HepG2 (cell line): ENCODE measurements around the gene SEC14L5. TPM values are rescaled to one million over a fixed set of nuclear protein-coding genes. Genes with fewer than 3 reads are reported as not detected.

Experiments used
- ATF4 ChIP-seq, 2 experiments: fragments of 450-650 bp in 1 of 2; sonication (generic) in 1 of 2; formaldehyde crosslinking; IDR thresholded peaks; 2 replicates each; pipeline versions ENCODE4 v1.5.0 to v1.8.0; 2020 to 2022; ENCODE audit warnings: mild to moderate bottlenecking in 1 of 2, missing genetic modification reagents in 1 of 2
- GABPA ChIP-seq, 2 experiments: IDR thresholded peaks; 2 replicates each; pipeline ENCODE4 v1.6.1; 2011 to 2016; ENCODE audit warnings: low read depth in 2 of 2, low read length in 1 of 2, missing biosample characterization in 1 of 2, missing genetic modification characterization in 1 of 2
- HNRNPLL ChIP-seq: fragments of 200-400 bp; formaldehyde crosslinking; IDR thresholded peaks from 2 replicates; pipeline ENCODE4 v1.6.1; 2017; ENCODE audit warnings: mild to moderate bottlenecking, low read depth, low read length; ENCODE audit not compliant: poor library complexity, severe bottlenecking
- MTF2 ChIP-seq: sonication (generic); formaldehyde crosslinking; IDR thresholded peaks from 2 replicates; pipeline ENCODE4 v1.5.0; 2020; ENCODE audit warnings: missing genetic modification reagents, borderline replicate concordance
- PAF1 ChIP-seq: IDR thresholded peaks from 2 replicates; pipeline ENCODE4 v1.6.1; 2016; ENCODE audit warnings: missing genetic modification reagents, missing compliant biosample characterization
- RCOR2 ChIP-seq: IDR thresholded peaks from 2 replicates; pipeline ENCODE4 v1.6.1; 2016; ENCODE audit warnings: missing biosample characterization, missing genetic modification reagents
- REPIN1 ChIP-seq: sonication (generic); formaldehyde crosslinking; IDR thresholded peaks from 2 replicates; pipeline ENCODE4 v1.8.0; 2022; ENCODE audit warnings: missing genetic modification reagents, low read depth, mild to moderate bottlenecking, borderline replicate concordance
- RERE ChIP-seq: IDR thresholded peaks from 2 replicates; pipeline ENCODE4 v1.6.1; 2016; ENCODE audit warnings: low read depth, missing genetic modification reagents, missing compliant biosample characterization
- RXRA ChIP-seq: sonication (generic); formaldehyde crosslinking; IDR thresholded peaks from 2 replicates; pipeline ENCODE4 v1.5.1; 2020; ENCODE audit warnings: missing genetic modification reagents
- SCMH1 ChIP-seq: sonication (generic); formaldehyde crosslinking; IDR thresholded peaks from 2 replicates; pipeline ENCODE4 v1.9.0; 2021; ENCODE audit warnings: missing genetic modification reagents, mild to moderate bottlenecking, borderline replicate concordance
- SMAD3 ChIP-seq: sonication (generic); formaldehyde crosslinking; IDR thresholded peaks from 2 replicates; pipeline ENCODE4 v1.4.0; 2020; ENCODE audit warnings: missing genetic modification reagents
- SNRNP70 ChIP-seq: fragments of 200-400 bp; formaldehyde crosslinking; IDR thresholded peaks from 2 replicates; pipeline ENCODE4 v1.6.1; 2017; ENCODE audit warnings: mild to moderate bottlenecking, low read depth, low read length, moderate library complexity
- SOX5 ChIP-seq: IDR thresholded peaks from 2 replicates; pipeline ENCODE4 v1.6.1; 2016; ENCODE audit warnings: borderline replicate concordance
- TBX3 ChIP-seq: fragments of 450-650 bp; IDR thresholded peaks from 2 replicates; pipeline ENCODE4 v1.6.1; 2017; ENCODE audit warnings: antibody characterized with exemption, mild to moderate bottlenecking, inconsistent platforms, borderline replicate concordance
- ZMAT5 ChIP-seq: sonication (generic); formaldehyde crosslinking; IDR thresholded peaks from 2 replicates; pipeline ENCODE4 v1.5.0; 2020; ENCODE audit warnings: mild to moderate bottlenecking, low read depth, missing genetic modification reagents, borderline replicate concordance
- ZNF441 ChIP-seq: sonication (generic); formaldehyde crosslinking; IDR thresholded peaks from 2 replicates; pipeline ENCODE4 v1.7.0; 2021; ENCODE audit warnings: missing genetic modification reagents, borderline replicate concordance
- ZXDC ChIP-seq: sonication (generic); formaldehyde crosslinking; IDR thresholded peaks from 2 replicates; pipeline ENCODE4 v1.5.0; 2020; ENCODE audit warnings: mild to moderate bottlenecking, missing genetic modification reagents
- polyA plus RNA-seq, 8 experiments: library from polyadenylated mRNA; depleted of rRNA in 3 of 8; stranded (reverse) in 7 of 8; unstranded in 1 of 8; fragments of >200 nt; fragmentation: Illumina TruSeq in 4 of 8; extraction: Trizol in 4 of 8; gene quantifications; 2 replicates each; pipeline versions ENCODE4 v1.2.1 to v1.2.3, GENCODE V29; 2011 to 2016; ENCODE audit warnings: low read depth in 4 of 8, missing spikeins in 1 of 8, mixed read lengths in 1 of 8; ENCODE audit not compliant: insufficient read depth in 1 of 8
- total RNA-seq, 5 experiments: library from RNA; depleted of rRNA; stranded (reverse); fragments of >200 nt; fragmentation: Illumina TruSeq; extraction: Trizol; gene quantifications; 2 replicates each; pipeline ENCODE4 v1.2.3, GENCODE V29; 2016; ENCODE audit warnings: low read depth in 1 of 5
- TF ChIP-seq, protein P1 (sequence below): sonication (generic); formaldehyde crosslinking; IDR thresholded peaks from 2 replicates; pipeline ENCODE4 v1.5.1; 2020; ENCODE audit warnings: mild to moderate bottlenecking, missing genetic modification reagents, moderate library complexity

Gene SEC14L5
- total and polyA plus RNA-seq, 2 of the 13 experiments (the other 11 are each of a cell fraction or from before 2014, with no cell fraction given), result 0.40 to 0.42 TPM

DNA sequence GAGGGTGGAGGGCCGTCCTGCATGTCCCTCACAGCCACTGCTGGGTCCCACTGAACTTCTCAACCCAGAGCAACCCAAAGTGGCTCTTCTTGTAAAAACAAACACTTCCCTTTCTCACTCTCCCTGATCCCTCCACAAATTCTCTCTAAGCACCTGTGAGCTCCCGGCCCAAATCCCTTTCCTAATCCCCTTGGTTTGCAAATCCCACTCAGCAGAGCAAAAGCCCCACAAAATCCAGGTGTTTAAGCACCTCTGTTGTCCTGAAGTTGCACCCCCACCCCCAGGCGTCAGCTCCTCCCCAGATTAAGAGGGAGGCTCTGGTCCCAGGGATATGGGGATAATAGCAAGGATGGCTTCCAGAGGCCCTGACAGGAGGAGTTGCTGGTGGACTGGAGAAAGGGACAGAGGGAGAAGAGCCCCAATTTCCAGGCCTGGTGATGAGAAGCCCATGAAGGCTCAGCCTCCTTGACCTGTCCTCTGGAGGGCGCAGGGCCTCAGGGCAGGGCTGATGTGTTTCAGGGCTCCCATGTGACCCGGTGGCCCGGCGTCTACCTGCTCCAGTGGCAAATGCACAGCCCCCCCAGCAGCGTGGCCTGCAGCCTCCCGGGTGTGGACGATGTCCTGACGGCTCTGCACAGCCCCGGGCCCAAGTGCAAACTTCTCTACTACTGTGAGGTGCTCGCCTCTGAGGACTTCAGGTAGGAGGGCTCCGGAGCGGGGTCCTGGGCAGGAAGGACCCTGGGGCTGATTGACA lies 52.6 kb downstream of the SEC14L5 start (continued):
- TF ChIP-seq GABPA (IDR thresholded peaks at IDR 0.05; ENCODE audit: low read depth, low read length) (no peak), GABPA (CRISPR knock-in tag; IDR thresholded peaks at IDR 0.05; ENCODE audit: low read depth) (no peak), RERE (CRISPR knock-in tag) (no peak), REPIN1 (CRISPR knock-in tag) (no peak), ZXDC (CRISPR knock-in tag) (no peak), RXRA (CRISPR knock-in tag) (no peak), PAF1 (CRISPR knock-in tag) (no peak), ZMAT5 (CRISPR knock-in tag) (no peak), MTF2 (no peak), SMAD3 (CRISPR knock-in tag) (no peak), ATF4 (CRISPR knock-in tag; IDR thresholded peaks at IDR 0.05) (no peak), SCMH1 (no peak), RCOR2 (CRISPR knock-in tag) (no peak), SNRNP70 (no peak), ZNF441 (CRISPR knock-in tag) (no peak), SOX5 (CRISPR knock-in tag) (no peak), TBX3 (no peak), HNRNPLL (peak; percentile 24)
- TF ChIP-seq, protein P1, sequence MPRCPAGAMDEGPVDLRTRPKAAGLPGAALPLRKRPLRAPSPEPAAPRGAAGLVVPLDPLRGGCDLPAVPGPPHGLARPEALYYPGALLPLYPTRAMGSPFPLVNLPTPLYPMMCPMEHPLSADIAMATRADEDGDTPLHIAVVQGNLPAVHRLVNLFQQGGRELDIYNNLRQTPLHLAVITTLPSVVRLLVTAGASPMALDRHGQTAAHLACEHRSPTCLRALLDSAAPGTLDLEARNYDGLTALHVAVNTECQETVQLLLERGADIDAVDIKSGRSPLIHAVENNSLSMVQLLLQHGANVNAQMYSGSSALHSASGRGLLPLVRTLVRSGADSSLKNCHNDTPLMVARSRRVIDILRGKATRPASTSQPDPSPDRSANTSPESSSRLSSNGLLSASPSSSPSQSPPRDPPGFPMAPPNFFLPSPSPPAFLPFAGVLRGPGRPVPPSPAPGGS (CRISPR knock-in tag), result peak; percentile 56; the same call in 1 of the 2 replicates
